ENCODE data around the gene MAPKBP1.
"Not testable (repeated sequence)": the region's sequence is repeated elsewhere in the genome, so short reads cannot be mapped to it uniquely, and the experiment has no call there.

The MAPKBP1 gene

DNA sequence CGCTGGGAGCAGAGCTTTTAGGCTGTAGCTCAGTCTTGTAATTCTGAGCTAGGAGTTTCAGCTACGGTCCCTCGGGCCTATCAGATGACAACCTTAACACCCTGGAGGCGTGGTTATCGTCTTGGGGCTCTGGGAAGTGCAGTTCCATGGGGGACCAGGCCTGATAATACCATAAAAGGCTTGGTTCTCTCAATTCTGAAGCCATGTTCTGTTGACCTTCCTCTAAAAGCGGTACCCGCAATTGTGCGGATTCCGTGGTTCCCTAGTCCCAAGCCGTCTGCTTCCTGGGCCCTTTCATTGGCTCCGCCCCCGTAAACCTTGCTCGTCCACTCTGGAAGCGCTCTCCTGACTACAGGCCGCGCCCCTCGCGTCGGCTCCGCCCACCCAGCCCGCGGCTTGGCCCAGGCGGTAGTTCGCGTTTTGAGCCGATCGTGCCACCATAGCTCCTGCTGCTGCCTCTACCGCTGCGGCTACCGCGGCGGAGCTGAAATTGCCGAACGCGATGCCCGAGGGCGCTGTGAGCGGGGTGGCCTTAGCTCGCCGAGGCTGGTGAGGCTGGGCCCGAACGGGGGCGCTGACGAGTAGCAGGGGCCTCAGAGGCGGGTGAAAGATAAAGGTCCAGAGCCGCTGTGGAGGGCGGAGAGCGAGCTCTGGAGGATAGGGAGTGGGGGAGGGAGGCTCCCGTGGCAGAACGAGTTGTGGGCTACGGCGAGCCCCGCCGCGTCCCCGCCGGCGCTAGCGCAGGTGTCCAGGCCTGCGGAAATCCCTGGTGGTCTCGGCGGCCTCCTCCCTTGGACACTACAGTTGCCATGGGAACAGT, at the start of gene MAPKBP1:
MAPKBP1 (plus strand) TSS at position 423 of the 820 bp plus-strand sequence. CDS start 792 bp downstream, outside the sequence.
- peak; percentile 86 to 96 for DNase-seq

- DNase-seq, result no peak
Observed at GRCh38 chr15:41727143-41727542, 47.1 kb upstream of the MAPKBP1 start.

GRCh38 chr15:41728061-41728460, 46.2 kb upstream of the MAPKBP1 start:
- DNase-seq, result not testable (repeated sequence)

- DNase-seq, result no peak
Observed at GRCh38 chr15:41730543-41730942, 43.7 kb upstream of the MAPKBP1 start.

- DNase-seq, result no peak
Observed at GRCh38 chr15:41732483-41732882, 41.8 kb upstream of the MAPKBP1 start.

DNA sequence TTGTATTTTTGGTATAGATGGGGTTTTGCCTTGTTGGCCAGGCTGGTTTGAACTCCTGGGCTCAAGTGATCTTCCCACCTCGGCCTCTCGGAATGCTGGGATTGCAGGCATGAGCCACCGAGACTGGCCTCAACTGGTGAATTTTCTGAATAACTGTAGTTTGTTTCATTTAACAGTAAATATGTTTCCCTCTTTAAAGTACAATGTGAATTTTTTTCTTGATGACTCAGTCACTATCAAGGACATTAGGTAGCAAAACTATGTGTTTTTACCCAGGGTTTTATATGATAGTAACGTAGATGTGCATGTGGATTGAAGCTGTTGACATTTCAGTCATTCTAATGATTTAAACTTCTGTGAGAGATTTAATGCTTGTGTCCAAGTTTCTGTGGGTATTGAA, 40.2 kb upstream of the MAPKBP1 start:
- no peak for DNase-seq

- no peak for DNase-seq
Observed at GRCh38 chr15:41735046-41735445, 39.2 kb upstream of the MAPKBP1 start.

DNA sequence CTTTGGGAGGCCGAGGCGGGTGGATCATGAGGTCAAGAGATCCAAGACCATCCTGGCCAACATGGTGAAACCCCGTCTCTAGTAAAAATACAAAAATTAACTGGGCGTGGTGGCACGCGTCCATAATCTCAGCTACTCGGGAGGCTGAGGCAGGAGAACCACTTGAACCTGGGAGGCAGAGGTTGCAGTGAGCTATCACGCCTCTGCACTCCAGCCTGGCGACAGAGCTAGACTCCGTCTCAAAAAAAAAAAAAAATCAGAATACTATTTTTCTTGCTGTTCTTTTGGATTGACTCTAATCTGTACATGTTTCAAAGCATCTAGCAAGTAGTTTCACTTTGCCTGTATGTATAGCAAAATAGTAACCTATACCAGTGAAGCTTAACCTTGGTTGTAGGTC, 38.8 kb upstream of the MAPKBP1 start:
- not testable (repeated sequence) for DNase-seq

GRCh38 chr15:41746802-41747201, 27.5 kb upstream of the MAPKBP1 start:
- DNase-seq, result peak in 1 of 2 donors; percentile 44

GRCh38 chr15:41756198-41756597, 18.1 kb upstream of the MAPKBP1 start:
- no peak for DNase-seq

GRCh38 chr15:41772720-41773331, 1.5 kb upstream of the MAPKBP1 start:
- DNase-seq, result peak; percentile 5 to 59

- no peak for DNase-seq
Observed at GRCh38 chr15:41773332-41773728, 954 bp upstream of the MAPKBP1 start.

- no peak for DNase-seq
Observed at GRCh38 chr15:41773729-41774061, 589 bp upstream of the MAPKBP1 start.

DNA sequence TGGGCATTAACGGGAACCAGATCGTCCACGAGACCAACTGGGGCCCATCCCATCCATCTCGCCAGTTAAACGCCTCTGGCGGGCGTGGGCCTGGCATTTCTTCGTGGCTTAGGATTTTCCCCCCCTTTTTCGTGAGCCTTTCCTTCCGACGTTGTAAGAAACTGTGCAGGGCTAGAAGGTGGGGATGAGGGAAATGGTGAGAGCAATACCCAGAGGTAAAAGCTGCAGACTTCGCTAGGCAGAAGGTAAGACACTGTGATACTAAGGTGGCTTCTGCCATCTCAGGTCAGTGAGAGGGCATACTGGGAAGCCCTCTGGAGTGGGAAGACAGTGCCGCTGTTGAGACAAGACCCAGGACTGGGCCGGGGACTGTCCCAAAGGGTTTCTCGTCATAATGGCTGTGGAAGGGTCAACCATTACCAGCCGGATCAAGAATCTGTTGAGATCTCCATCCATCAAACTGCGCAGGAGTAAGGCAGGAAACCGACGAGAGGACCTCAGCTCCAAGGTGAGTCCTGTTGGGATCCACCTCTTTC, 666 bp downstream of the MAPKBP1 start:
- no peak for DNase-seq

DNA sequence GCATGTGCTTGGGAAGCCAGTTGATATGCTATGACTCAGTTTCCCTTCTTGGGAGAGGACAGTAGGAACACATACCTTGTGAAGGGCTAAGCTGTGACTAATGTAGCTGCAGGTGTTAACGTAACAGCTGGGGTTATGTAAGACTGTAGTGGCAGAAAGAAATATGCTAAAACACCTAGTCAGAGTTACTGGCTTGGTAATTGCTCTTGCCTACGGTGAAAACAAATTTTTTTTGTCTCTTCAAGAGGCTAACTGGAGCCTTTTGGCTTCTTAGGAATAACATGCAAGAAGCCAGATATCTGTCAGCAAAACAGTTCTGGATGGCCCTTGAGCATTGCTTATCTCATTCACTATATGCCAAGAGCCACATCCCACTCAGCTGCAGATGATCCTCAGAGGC, 1.4 kb downstream of the MAPKBP1 start:
- no peak for DNase-seq

DNA sequence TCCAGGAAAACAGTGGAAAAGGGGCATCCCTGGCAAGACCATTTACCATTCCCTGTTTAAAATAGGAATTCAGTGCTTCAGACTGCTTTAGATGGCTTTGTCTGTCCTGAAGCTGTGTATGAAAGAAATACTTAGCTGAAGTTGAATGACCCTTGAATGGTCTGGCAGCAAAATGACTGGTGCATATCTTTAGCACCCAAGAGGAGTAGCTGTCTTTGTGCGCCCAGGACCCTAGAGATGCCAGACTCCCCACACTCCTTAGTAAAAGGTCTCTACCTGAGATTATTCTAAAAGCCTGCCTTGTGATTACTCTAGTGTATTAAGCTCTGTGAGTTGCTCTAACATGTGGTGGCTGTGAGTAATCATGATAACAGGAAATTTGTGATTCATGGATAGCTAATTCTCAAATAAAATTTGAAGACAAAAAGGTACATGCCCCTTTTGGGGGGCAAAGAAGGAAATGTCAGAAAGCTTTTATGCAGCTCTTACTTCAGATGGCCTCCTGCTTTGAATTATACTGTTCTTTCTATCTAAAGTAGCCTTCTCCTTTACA, 3.2 kb downstream of the MAPKBP1 start:
- no peak for DNase-seq

DNA sequence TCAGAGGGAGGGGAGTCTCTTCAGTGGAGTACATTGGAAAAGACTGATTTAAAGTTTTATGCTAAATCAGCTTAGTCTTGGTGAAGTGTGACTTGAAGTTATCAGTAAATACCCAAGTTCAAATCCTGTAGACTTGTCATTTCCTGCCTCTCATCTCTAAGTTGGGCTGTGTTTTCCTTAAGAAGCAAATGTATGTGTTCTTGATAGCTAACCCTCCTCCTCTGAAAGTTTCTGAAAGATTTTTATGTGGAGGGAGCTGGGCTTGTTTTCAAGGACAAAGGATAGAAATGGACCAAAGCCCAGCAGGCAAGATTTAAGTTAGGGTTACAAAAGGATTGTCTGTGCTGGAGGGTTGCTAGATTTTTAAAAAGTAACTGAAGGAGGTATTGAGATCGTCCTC, 4.2 kb downstream of the MAPKBP1 start:
- DNase-seq, result no peak

DNA sequence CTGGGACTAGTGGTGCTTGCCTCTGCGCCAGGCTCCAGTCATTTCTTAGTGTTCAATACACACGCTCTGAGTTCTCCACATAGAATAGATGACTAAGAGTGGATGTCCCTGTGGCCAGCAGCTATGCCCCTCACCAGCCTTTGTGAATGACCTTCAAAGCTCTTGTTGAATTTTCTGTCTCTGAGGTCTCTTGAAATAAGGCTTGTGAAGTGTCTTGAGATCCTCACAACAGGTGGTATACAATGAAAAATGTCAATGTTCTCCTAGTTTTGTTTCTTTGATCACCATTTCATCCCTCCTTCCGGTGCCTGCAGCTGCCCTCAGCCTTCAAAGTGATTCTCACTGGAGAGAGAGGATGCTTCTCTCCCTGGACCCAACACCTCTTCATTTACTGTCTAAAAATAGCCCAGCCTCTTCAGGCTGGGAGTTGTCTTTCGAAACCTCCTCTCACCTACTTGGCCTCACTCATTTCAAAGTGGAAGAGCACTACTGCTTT, 5.4 kb downstream of the MAPKBP1 start:
- DNase-seq, result no peak

DNA sequence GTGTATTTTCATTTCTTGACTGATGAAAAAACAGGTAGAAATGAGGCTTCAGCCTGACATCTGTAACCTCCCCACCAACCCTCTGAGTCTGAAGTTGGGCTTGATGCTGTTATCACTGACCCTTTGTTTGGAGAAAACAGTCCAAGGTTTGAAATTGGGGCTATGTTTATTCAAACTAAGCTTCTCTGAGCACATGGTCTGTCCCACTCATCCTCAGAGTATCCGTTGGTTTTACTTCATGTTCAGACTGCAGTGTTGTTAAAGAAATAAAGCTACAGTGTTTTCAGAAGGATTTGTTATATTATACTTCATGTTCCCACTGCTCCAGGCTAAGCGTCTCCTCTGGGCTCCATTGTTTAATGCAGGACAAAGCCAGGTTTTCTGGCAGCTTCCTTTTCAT, 6.0 kb downstream of the MAPKBP1 start:
- DNase-seq, result no peak

DNA sequence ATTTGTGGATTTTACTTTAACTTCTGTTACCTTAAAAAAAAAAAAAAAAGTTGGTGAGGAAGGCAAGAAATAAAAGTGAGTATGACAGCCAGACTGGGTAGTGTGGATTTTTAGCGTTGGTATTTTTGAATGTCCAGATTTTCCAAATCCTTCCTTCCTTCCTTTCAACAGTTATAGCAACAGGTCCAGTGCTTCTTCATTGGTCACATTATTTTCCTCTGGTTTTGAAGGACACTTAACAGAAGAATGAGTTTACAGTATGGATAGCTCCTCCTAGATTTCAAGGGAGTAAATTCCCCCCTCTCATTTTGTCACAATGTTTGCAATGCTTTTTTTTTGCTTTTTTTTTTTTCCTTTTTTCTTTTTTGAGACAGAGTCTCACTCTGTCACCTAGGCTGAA, 6.4 kb downstream of the MAPKBP1 start:
- DNase-seq, result no peak

- no peak for DNase-seq
Observed at GRCh38 chr15:41782371-41783282, 8.3 kb downstream of the MAPKBP1 start.

GRCh38 chr15:41783296-41783695, 9.0 kb downstream of the MAPKBP1 start:
- DNase-seq, result no peak

DNA sequence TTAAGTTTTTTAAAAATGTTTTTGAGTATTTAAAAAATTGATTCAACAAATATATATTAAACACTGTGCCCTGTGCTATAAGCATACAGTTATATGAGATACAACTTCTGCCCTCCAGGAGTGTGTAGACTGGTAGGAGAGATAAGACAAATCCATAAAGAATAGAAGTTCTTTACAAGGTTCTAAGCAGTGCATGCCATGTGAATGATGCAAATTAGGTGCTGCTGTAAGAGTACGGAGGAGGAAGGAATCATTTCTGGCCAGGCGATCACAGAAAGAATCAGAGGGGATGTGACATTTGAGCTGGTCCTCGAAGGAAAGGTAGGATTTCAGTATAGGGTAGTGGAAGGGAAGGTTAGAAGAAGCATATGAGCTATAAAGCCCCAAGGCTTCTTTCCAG, 14.0 kb downstream of the MAPKBP1 start:
- no peak for DNase-seq

All from bone marrow (tissue), 2 donors.